ENCODE measurements around the gene DAZAP2.
"Not testable (repeated sequence)": the region's sequence is repeated elsewhere in the genome, so short reads cannot be mapped to it uniquely, and the experiment has no call there.

DAZAP2 gene

GRCh38 chr12:51224625-51225024, 14.0 kb upstream of the DAZAP2 start:
- no peak for DNase-seq (ENCODE audit: insufficient read length, low spot score)
- FAIRE-seq: no peak
- no peak for TF ChIP-seq POLR2A (IDR thresholded peaks at IDR 0.05; ENCODE audit: low read depth, low read length)

DNA sequence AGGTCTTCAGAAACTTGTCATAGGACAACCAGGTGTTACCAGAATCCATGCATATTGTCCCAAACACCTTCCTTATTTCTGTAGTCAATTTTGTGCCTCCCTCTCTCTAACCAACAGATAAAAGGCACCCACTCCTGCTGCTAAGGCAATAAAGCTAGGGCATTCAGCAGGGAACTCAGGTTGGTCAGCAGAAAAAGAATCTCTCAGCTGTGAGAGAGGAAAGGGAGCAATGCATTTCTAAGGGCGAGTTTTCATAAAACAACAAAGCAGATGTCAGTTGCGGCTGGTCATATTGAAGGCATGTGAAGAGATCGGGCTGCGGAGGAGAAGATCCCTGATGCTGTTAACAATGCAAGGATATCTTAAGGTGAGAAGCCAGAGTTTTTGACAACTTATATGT, 13.4 kb upstream of the DAZAP2 start:
- FAIRE-seq (no peak), DNase-seq (ENCODE audit: insufficient read length, low spot score) (no peak)
- no peak for TF ChIP-seq POLR2A (IDR thresholded peaks at IDR 0.05; ENCODE audit: low read depth, low read length)

GRCh38 chr12:51225771-51226170, 12.9 kb upstream of the DAZAP2 start:
- TF ChIP-seq POLR2A (IDR thresholded peaks at IDR 0.05; ENCODE audit: low read depth, low read length): no peak
- FAIRE-seq (no peak), DNase-seq (ENCODE audit: insufficient read length, low spot score) (no peak)

GRCh38 chr12:51227112-51227511, 11.5 kb upstream of the DAZAP2 start:
- not testable (repeated sequence) for DNase-seq (ENCODE audit: insufficient read length, low spot score); FAIRE-seq

DNA sequence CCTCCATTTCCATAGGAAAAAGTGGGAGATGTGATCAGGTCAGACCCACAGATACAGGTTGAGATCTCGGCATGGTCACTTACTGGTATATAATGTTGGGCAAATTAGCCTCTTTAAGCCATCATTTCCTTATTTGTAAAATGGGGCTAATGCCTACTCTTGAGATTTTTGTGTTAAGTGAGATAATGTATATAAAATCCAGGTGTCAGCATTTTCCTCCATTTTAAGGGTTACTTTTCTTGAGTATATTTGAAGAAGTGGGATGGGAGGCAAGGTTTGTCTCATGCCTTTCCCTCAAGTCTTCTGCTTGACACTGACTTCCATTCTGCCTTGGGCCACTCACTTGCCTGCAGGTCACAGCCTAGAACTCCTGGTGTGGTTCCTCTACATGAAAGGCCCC, 10.7 kb upstream of the DAZAP2 start:
- TF ChIP-seq POLR2A (IDR thresholded peaks at IDR 0.05; ENCODE audit: low read depth, low read length): no peak
- no peak for FAIRE-seq
- no peak for DNase-seq (ENCODE audit: insufficient read length, low spot score)

- FAIRE-seq (no peak), DNase-seq (ENCODE audit: insufficient read length, low spot score) (no peak)
- TF ChIP-seq POLR2A (IDR thresholded peaks at IDR 0.05; ENCODE audit: low read depth, low read length): no peak
Observed at GRCh38 chr12:51229116-51229809, 9.4 kb upstream of the DAZAP2 start.

- DNase-seq (ENCODE audit: insufficient read length, low spot score): no peak
- no peak for TF ChIP-seq POLR2A (IDR thresholded peaks at IDR 0.05; ENCODE audit: low read depth, low read length)
- FAIRE-seq: no peak
Observed at GRCh38 chr12:51232642-51233041, 6.0 kb upstream of the DAZAP2 start.

- FAIRE-seq (no peak), DNase-seq (ENCODE audit: insufficient read length, low spot score) (no peak)
- TF ChIP-seq POLR2A (IDR thresholded peaks at IDR 0.05; ENCODE audit: low read depth, low read length): no peak
Observed at GRCh38 chr12:51234530-51234929, 4.1 kb upstream of the DAZAP2 start.

- DNase-seq (ENCODE audit: insufficient read length, low spot score): no peak
Observed at GRCh38 chr12:51238037-51238509, 553 bp upstream of the DAZAP2 start.

DNA sequence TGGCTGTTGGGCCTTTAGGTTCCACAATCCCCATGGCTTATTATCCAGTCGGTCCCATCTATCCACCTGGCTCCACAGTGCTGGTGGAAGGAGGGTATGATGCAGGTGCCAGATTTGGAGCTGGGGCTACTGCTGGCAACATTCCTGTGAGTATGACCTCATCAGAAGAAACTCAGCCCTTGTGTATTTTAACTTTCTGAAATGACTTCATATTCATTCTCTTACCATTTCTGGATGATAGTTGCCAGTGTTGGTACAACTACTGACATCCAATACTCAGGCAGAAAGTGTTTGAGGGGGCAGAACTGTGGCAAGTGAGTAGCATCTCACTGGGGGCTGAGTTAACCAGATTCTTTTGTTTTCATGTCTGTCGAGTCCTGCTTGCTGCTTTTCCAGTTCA, 2.3 kb downstream of the DAZAP2 start:
- FAIRE-seq (no peak), DNase-seq (ENCODE audit: insufficient read length, low spot score) (no peak)
- TF ChIP-seq POLR2A (IDR thresholded peaks at IDR 0.05; ENCODE audit: low read depth, low read length): no peak

More at GRCh38 chr12:51238037-51238509, 553 bp upstream of the DAZAP2 start:
- FAIRE-seq: no peak
- no peak for TF ChIP-seq POLR2A (IDR thresholded peaks at IDR 0.05; ENCODE audit: low read depth, low read length)

DNA sequence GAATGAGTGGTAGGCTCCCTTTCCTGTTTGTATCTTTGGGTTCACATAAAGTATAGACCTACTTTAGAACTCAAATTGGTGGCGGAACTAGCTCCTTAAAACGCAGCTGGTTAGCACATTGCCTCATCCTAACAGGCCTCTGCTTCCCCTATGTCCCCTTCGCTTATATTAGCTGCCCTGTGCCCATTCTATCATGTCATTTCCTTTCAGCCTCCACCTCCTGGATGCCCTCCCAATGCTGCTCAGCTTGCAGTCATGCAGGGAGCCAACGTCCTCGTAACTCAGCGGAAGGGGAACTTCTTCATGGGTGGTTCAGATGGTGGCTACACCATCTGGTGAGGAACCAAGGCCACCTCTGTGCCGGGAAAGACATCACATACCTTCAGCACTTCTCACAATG, 3.5 kb downstream of the DAZAP2 start:
- TF ChIP-seq POLR2A (IDR thresholded peaks at IDR 0.05; ENCODE audit: low read depth, low read length): no peak
- no peak for FAIRE-seq
- no peak for DNase-seq (ENCODE audit: insufficient read length, low spot score)

DNA sequence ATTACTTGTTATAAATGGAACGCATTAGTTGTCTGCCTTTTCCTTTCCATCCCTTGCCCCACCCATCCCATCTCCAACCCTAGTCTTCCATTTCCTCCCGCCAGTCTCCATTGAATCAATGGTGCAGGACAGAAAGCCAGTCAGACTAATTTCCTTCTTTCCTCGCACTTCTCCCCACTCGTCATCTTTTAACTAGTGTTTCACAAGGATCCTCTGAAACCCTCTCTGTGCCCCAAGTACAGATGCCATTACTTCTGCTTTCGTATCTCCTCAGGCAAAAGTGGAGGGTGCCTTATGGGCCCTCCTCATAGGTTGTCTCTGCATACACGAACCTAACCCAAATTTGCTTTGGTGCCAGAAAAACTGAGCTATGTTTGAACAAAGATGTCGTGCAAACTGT, 4.2 kb downstream of the DAZAP2 start:
- no peak for FAIRE-seq
- TF ChIP-seq POLR2A (IDR thresholded peaks at IDR 0.05; ENCODE audit: low read depth, low read length): no peak
- DNase-seq (ENCODE audit: insufficient read length, low spot score): no peak

- DNase-seq (ENCODE audit: insufficient read length, low spot score): no peak
- TF ChIP-seq POLR2A (IDR thresholded peaks at IDR 0.05; ENCODE audit: low read depth, low read length): no peak
- FAIRE-seq: no peak
Observed at GRCh38 chr12:51244269-51244668, 5.6 kb downstream of the DAZAP2 start.

GRCh38 chr12:51245476-51246253, 7.0 kb downstream of the DAZAP2 start:
- DNase-seq (ENCODE audit: insufficient read length, low spot score): no peak
- FAIRE-seq: no peak
- no peak for TF ChIP-seq POLR2A (IDR thresholded peaks at IDR 0.05; ENCODE audit: low read depth, low read length)
